HG03025 (cell line): ENCODE results near the gene BNC2.
"Not testable (repeated sequence)": the region's sequence is repeated elsewhere in the genome, so short reads cannot be mapped to it uniquely, and the experiment has no call there.

Experiments
- ATAC-seq: cut with Tn5 transposase; IDR thresholded peaks from one replicate; pipeline ENCODE4 v1.9.1; 2021; ENCODE audit warnings: mild to moderate bottlenecking, moderate library complexity; ENCODE audit not compliant: unreplicated experiment, low FRiP score

Gene BNC2

GRCh38 chr9:16441791-16442190, 428.7 kb downstream of the BNC2 start:
- no peak for ATAC-seq

- not testable (repeated sequence) for ATAC-seq
These were observed 431.6 kb downstream of the BNC2 start for GRCh38 chr9:16438831-16439230.

- no peak for ATAC-seq
These were observed 433.9 kb downstream of the BNC2 start for GRCh38 chr9:16436545-16436944.

GRCh38 chr9:16434526-16434925, 435.9 kb downstream of the BNC2 start:
- ATAC-seq, result no peak

GRCh38 chr9:16433494-16433893, 437.0 kb downstream of the BNC2 start:
- ATAC-seq, result no peak

GRCh38 chr9:16431666-16432392, 438.6 kb downstream of the BNC2 start:
- ATAC-seq, result no peak

GRCh38 chr9:16429671-16430070, 440.8 kb downstream of the BNC2 start:
- ATAC-seq, result no peak

- ATAC-seq, result no peak
These were observed 442.5 kb downstream of the BNC2 start for GRCh38 chr9:16427873-16428427.

GRCh38 chr9:16426716-16427115, 443.8 kb downstream of the BNC2 start:
- ATAC-seq, result no peak

- ATAC-seq, result no peak
These were observed 444.8 kb downstream of the BNC2 start for GRCh38 chr9:16425562-16426231.

GRCh38 chr9:16422114-16422513, 448.4 kb downstream of the BNC2 start:
- ATAC-seq, result no peak

GRCh38 chr9:16421532-16421931, 448.9 kb downstream of the BNC2 start:
- no peak for ATAC-seq

- no peak for ATAC-seq
These were observed 451.3 kb downstream of the BNC2 start for GRCh38 chr9:16419124-16419523.

GRCh38 chr9:16418721-16419120, 451.7 kb downstream of the BNC2 start:
- ATAC-seq, result no peak

- ATAC-seq, result no peak
These were observed 452.7 kb downstream of the BNC2 start for GRCh38 chr9:16417749-16418148.

GRCh38 chr9:16417161-16417560, 453.3 kb downstream of the BNC2 start:
- ATAC-seq, result peak; percentile 77

- no peak for ATAC-seq
These were observed 456.0 kb downstream of the BNC2 start for GRCh38 chr9:16414451-16414850.

- no peak for ATAC-seq
These were observed 456.9 kb downstream of the BNC2 start for GRCh38 chr9:16413509-16414016.

GRCh38 chr9:16412740-16413139, 457.7 kb downstream of the BNC2 start:
- ATAC-seq, result no peak

- no peak for ATAC-seq
These were observed 459.2 kb downstream of the BNC2 start for GRCh38 chr9:16411311-16411710.

- no peak for ATAC-seq
These were observed 459.7 kb downstream of the BNC2 start for GRCh38 chr9:16410601-16411280.
